Measurements from ENCODE around the gene GABRG3. TPM values are rescaled to one million over a fixed set of nuclear protein-coding genes. Genes with fewer than 3 reads are reported as not detected.

Gene GABRG3
- total RNA-seq, 1 experiment from 2014 or later = 0.20 TPM

DNA sequence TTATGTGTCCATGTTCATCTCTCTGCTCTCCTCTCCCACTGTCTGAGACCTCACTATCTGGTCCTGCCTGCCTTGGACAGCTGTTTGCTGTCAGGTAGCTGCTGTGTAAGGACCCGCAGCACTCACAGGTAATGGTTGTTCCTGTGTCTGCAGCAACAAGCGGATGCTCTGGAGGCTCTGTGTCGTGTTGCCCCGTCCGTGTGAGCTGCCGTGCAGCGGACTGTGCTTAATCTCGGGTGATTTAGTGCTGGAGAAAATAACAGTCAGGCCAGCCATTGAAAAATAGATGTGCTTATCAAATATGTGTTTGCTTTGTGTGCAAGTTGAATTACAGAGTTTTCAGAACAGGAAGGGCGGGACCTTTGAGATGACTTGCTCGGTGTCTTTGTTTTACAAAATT lies 121.4 kb downstream of the GABRG3 start:
- no peak for DNase-seq (ENCODE audit: extremely low read depth, low read depth)

DNA sequence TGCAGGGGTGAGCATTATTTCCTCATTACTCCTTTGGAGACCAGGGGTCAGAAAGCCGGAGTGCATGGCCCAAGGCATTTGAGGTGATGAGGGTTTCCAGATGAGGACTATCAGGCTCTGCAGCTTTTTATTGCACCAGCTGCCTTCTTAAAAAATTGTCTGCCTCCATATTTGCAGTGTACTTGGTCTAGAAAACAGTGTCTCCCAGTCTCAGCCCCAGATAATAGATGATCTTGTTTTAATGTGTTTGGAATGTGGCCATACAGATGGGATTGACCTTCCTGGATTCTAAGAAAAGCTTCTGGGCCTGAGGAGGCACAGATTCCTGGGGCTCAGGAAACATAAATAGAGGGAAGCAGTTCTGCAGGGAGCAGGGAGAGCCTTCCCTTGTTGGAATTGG lies 123.3 kb downstream of the GABRG3 start:
- DNase-seq (ENCODE audit: extremely low read depth, low read depth) = no peak

DNA sequence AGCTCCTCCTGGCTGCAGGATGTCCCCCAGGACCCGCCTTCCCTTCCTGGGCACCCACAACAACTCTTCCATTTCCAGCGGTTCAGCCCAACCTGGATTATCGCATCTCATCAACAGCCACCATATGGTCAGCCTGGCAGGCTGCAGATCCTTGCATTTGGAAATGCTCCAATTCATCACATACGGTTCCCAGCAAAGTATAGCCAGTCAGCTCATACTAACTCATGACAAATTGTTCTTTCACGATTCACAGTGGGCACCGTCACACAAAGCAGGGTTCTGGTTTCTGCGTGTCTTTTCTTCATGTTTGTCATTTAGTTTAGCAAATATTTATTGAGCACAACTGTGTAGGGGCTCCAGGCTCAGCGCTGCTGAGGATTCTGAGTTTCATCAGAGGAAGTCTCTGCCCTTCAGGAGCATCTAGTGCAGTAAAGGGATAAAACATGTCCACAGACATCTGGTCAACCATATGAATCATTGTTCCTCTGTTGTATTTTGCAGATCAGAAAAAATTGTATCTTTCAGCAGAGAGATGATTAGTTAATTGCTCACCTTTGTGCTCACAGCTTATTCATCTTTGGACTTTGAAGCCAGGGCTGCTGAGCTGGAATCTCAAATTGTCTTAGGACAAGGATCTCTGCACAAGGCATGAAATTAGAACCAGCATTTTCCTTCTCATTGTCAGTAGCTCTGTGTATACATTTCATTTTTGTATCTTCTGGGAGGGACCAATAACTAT lies 125.1 kb downstream of the GABRG3 start:
- no peak for DNase-seq (ENCODE audit: extremely low read depth, low read depth)

DNA sequence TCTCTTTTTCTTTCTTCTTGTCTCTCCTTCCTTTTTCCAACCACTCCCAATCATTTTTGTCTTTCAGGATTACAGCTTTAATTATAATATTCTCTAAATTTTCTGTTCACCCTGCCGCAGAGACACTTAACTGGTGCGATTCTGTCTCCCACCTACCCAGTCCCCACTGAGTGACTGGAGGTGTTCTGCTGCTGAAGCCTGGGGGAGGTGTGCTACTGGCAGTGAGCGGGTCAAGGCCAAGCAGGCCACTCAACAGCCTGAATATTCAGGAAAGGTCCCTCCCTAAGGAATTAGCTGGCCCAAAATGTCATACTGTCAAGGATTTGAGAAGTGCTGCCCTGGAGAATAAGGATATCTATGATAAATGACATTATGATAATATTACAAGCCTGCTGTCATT lies 126.5 kb downstream of the GABRG3 start:
- no peak for DNase-seq (ENCODE audit: extremely low read depth, low read depth)

DNA sequence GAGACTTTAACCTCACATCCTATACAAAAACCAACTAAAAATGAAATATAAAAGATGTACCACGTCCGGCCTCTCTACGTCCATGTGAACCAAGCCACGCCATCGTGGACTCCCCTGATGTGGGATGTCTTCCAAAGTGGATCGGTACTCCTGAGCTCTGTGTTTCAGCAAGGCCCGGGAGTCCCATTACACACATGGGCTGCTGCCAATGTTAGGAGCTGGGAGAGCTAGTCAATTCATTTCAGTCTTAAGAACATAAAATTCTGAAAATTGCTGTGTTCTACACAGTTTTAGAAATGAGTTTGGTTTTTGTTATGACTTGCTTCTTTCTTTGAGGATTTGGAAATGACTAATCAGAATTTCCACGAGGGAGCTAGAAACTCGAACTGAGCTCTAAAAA lies 131.0 kb downstream of the GABRG3 start:
- no peak for DNase-seq (ENCODE audit: extremely low read depth, low read depth)

DNA sequence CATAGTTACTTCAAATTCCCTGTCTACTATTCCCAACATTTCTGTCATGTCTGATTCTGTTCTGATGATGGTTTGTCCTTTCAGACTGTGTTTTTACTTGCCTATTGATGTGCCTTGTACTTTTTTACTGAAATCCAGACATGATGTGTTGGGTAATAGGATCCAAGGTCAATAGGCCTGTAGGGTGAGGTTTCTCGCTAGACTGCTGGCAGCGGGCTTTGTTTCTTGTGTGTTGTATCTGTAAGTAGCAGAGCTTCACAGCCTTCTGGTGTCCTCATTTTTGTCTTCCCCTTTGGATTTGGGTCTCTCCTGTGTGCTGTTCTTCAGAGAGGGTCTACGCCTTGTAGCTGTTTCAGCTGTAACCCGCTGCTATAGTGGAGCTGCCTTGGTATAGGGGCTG lies 140.3 kb downstream of the GABRG3 start:
- no peak for DNase-seq (ENCODE audit: extremely low read depth, low read depth)

DNA sequence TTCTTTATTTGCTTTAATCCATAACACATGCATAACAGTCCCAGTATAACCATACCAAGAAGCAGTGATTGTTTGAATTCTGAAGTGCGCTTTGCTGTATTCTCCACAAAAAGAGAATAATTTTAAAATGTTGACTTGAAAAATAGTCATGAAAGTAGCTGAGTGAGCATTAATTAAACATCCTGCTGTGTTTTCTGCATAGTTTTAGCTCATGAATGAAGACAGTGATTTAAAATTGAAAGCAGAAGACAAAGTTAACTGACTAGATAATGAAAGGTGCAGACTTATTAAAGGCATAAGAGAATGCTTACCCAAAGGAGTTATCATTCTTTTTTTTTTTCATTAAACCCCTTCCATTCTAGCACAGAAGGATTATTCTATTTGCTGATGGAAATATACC lies 143.5 kb downstream of the GABRG3 start:
- no peak for DNase-seq (ENCODE audit: extremely low read depth, low read depth)

DNA sequence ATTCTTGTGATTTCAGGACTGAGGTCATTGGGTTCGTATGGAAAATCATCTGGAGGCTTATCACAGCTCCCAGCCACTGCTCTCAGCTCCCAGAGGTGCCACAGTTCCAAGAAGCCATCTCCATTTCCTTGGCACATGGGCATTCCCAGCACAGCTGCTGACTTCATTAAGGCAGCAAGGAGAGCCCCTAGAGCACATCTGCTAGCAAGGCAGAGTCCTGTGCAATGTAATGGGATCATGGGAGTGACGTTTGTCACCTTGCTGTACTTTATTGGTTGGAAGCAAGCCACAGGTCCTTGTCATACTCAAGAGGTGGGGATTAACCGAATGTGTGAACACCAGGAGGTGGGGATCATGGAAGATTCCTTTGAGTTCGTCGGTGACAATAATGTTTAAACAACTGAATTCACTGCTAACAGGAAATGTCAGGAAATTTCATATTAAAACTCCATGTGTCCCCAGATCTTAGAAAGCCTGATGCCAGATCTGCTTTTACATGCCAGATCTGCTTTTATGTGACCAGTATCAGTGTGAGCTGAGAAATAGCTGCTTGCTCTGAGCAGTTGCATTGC lies 148.8 kb downstream of the GABRG3 start:
- no peak for DNase-seq (ENCODE audit: extremely low read depth, low read depth)

DNA sequence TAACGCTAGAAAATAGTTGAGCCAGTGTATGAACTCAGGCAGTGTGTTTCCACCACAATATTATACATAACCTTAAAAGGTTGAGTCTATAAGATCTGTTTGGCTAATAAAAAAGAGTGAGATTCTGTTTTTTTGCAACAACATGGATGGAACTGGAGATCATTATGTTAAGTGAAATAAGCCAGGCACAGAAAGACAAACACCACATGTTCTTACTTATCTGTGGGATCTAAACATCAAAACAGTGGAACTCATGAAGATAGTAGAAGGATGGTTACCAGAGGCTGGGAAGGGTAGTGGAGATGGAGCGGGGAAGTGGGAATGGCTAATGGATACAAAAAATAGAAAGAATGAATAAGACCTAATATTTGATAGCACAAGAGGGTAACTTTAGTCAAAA lies 150.7 kb downstream of the GABRG3 start:
- DNase-seq (ENCODE audit: extremely low read depth, low read depth) = no peak

DNA sequence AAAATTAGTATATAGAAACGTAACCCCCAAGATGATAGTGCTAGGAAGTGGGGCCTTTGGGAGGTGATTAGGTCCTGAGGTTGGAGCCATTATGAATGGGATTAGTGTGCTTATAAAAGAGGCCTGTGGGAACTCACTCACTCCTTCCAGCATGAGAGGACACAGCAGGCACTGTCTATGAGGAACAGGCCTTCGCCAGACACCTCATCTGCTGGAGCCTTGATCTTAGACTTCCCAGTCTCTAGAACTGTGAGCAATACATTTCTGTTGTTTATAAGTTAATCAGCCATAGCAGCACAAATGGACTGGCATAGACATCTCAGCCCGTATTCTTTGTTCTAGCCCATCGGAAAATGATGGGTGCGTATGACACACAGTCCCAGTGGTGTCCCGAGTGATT lies 152.3 kb downstream of the GABRG3 start:
- DNase-seq (ENCODE audit: extremely low read depth, low read depth) = no peak

DNA sequence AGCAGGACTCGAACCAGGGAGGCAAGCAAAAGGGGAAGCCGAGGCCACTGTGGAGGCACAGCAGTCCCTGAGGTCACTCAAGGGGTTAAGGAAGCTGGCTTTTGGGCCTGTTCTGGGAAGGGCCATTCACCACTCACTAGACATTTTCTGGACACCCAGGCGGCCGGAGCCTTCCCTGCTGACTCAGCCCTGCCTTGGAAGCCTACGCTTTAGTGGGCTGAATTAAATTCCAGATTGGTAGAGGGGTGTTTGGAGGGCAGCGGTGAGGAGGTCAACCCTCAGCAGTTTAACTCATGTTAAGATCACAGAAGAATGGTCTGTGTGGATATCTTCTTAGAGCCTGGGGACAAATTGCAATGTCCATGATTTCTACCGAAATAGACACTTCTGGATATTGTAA lies 152.8 kb downstream of the GABRG3 start:
- DNase-seq (ENCODE audit: extremely low read depth, low read depth) = no peak

DNA sequence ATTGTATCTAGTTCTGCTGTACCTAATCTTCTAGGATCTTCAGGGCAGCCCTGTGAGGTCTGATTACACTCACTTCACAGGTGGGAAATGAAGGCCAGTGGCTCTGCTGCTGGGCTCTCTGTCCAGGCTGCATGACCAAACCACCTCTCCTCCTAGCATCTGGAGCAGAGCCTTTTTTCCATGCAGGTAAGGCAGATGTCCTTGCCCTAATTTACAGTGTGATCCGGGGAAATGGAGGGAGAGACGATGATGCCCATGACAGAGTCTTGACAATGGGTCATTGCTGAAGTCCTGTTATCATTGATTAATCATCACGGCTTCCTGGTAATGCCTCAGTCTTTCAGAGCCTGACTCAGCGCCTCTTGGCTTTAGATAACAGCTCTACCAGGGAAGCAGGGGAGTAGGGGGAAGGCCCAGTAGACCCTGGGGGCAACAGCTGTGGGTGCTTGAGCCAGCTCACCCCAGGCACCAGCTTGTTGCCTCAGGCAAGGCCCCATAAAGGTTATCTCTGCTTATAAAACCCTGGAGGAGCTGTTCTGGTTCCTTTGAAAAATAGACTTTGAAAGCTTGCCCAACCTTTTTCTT lies 153.4 kb downstream of the GABRG3 start:
- no peak for DNase-seq (ENCODE audit: extremely low read depth, low read depth)

DNA sequence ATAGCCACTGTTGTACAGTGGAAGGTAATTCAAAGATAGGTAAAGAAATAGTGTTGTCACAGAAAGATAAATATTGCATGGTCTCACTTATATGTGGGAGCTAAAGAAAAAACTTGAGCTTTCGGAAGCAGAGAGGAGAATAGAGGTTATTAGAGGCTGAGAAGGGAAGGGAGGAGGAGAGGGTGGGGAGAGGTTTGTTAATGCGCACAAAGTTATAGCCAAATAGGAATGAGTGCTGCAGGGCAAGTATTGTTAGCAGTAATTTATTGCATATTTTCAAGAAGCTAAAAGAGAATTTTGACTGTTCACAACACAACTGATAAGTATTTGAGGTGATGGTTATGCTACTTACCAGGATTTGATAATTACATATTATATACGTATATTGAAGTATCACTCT lies 154.2 kb downstream of the GABRG3 start:
- DNase-seq (ENCODE audit: extremely low read depth, low read depth) = no peak

DNA sequence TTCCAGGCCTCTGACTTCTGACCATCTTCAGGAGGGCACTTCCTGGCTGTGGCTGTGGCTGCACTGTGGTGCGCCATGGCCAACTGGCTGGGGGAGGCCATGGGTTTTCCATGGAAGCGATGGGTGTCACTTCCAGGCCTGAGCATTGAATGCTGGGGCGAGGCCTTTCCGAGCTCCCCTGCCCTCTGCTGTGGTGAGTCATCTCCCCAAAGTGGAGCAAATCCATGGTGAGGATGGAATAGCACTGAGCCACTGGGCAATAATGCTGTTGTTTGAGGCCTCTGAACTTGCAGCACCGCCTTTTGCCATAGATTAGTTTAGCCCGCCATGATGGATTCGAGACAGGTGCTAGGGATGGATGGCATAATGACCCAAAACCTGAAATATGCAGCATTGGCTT lies 155.5 kb downstream of the GABRG3 start:
- DNase-seq (ENCODE audit: extremely low read depth, low read depth) = no peak

DNA sequence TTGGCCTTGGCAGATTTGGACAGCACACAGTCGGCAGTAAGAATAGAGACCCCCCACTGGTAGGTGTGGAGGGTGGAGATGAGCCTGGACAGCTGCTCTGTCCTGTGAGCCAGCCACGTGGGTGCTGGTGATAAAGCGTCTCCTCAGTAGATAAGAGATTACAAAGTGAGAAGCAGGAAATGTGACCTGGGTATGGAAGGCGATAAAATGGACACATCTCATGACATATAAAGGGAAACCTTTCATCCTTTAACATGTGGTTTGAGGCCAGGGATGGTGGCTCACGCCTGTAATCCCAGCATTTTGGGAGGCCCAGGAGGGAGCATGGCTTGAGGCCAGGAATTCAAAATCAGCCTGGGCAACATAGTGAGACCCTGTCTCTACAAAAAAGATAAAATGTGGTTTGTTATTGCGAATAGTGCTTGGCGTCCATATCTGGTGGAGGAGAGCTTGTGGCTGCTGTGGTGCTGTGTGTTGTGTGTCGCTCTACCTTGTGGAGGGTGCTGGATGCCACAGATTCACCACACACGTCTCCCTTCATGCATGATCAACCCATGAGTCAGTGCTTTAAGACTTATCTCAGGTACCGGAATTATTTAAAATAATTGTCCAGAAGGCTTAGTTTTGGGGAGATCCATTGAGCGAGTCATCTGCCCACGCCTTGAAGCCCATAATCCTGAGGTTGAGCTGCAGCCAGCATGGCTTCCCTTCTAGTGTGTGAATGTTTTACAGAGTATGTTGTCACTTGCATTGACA lies 157.0 kb downstream of the GABRG3 start:
- no peak for DNase-seq (ENCODE audit: extremely low read depth, low read depth)

DNA sequence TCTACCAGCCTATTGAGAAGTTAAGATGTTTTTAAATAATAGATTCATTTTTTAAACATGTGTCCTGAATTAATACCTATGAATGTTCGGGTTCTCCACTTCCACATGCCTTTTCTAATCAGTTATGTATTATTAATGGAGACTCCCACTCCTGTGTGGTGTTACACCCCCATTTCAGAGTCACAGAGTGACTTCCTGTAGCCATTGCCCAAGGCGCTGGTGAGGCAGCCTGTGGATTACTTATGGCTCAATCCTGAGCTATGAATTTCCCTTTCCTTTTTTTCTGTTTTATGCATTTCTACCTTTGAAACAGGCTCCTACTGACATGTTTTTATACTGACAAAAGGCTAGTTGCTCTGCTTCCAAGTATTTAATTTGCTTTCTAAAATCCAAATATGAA lies 162.3 kb downstream of the GABRG3 start:
- DNase-seq (ENCODE audit: extremely low read depth, low read depth) = no peak

DNA sequence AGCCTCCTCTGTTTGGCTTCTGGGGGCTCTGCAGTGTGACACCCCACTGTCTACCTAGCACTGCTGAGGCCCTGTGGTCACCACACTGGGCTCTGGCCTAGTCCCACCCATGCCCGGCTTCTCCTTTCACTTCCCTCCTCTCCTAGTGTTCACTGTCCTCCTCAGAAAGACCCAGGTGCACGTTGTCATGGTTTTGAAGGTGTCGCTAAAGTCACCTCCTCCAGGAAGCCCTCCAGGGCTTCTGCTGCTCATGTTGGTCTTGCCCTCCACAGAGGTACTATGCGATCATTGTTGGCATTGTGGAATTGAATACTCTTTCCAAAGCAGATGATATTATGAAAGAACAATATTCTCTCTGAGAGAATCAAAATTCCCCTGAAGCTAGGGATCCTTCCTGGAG lies 163.5 kb downstream of the GABRG3 start:
- no peak for DNase-seq (ENCODE audit: extremely low read depth, low read depth)

DNA sequence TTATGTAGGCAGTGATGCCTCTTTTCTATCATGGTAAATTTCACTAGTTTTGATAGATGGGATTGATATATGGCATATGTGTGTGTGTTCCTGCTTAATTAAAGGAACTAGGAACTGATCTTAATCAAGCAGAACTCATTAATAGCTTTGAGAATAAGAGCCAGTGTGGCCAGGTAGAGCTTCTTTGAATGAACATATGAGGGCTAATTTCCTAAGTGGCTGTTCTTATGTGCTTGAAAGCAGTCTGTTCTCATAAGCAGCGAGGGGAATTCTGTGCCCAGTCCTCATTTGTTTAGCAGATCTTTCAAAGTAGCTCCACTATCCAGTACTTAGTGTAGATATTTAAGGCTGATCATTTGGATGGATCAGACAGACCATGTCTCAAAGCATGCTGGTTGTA lies 164.2 kb downstream of the GABRG3 start:
- DNase-seq (ENCODE audit: extremely low read depth, low read depth) = no peak

DNA sequence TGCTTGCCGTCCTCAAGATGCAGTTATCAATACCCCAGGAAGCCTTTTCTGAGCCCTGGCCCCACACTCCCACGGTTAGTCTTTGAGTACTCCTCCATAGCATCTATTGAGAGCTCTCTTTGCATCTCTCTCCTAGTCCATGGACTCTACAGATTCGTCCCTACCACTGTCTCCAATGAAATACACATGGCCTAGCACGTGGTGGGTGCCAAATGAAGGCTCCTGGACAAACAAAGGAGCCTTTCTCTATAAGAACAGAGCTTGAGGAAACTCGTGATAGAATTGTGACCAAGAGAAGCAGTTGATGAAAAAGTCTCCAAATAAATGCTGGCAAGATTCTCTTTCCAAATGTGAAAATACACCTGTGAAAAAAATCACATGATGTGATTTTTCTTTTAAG lies 166.1 kb downstream of the GABRG3 start:
- DNase-seq (ENCODE audit: extremely low read depth, low read depth) = no peak

DNA sequence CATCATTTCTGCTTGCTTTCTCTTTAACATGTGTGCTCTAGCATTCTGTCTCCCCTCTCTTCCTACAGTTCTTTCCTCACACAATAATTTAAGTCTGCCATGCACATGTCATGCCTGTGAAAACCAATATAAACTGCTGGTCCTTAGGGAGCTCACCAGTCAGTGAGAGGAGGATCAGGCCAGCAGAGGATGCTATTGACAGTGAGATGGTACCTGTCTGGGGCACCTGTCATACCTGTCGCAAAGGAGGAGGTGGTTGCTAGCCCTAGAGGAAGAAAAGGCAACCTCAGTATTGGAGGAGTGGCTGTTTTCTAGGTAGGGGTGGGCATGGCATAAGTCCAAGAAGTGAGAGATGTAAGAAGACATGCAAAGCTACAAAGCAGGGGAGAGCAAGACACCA lies 194.6 kb downstream of the GABRG3 start:
- no peak for DNase-seq (ENCODE audit: extremely low read depth, low read depth)

DNA sequence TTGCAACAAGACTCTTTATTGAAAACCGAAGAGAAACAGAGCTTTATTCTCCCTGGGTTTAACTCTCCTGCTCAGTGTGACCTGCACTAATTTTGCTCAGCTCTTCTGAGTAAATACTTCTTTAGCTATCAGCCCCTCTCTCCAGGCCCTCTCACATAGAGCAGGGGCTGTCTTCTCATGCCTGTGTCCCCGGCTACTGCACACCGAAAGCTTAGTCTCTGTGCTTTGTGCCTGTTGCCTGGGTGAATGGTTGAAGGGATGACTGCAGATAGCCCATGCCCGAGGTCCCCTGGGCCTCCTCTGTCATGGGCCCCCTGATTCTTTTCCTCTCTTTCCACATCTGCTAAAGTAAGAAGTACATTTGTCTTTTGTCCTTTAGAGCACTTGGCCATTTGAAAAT lies 195.9 kb downstream of the GABRG3 start:
- no peak for DNase-seq (ENCODE audit: extremely low read depth, low read depth)

DNA sequence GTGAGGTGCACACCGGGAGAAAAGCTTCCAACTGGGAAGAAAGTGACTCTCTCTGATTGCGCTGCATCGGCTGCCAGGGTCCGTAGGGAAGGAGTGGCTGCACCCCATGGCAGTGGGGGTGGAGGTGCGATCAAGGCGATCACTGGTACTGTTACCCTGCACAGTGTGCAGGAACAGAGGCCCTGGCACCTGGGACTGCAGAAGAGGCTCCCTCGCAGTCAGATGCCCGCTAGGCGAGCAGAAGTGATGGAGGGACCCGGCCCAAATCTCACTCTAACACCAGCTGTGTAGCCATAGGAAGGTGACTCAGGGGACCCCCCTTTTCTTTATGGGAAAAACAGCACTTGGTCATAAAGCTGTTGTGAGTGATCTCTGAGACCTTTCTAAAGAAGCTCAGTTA lies 196.8 kb downstream of the GABRG3 start:
- no peak for DNase-seq (ENCODE audit: extremely low read depth, low read depth)
